MG63 (cell line): Measurements from ENCODE around the gene ZNF84. TPM values are rescaled to one million over a fixed set of nuclear protein-coding genes. Genes with fewer than 3 reads are reported as not detected.

Experiments
- DNase-seq: peaks from one replicate; pipeline ENCODE4 v3.0.0-alpha.2; 2020
- H3K27me3 ChIP-seq: fragments of 250-450 bp; sonication (Bioruptor Pico); 2 replicates; pipeline ENCODE4 v1.5.1; 2020; ENCODE audit warnings: mild to moderate bottlenecking, moderate library complexity
- H3K36me3 ChIP-seq: fragments of 250-450 bp; sonication (Bioruptor Pico); 2 replicates; pipeline ENCODE4 v1.5.1; 2020; ENCODE audit warnings: mild to moderate bottlenecking, moderate library complexity
- H3K4me3 ChIP-seq: fragments of 250-450 bp; sonication (Bioruptor Pico); 2 replicates; pipeline ENCODE4 v1.5.1; 2020; ENCODE audit warnings: mild to moderate bottlenecking, moderate library complexity
- H3K9me3 ChIP-seq: fragments of 250-450 bp; sonication (Bioruptor Pico); 2 replicates; pipeline ENCODE4 v1.5.1; 2020; ENCODE audit warnings: mild to moderate bottlenecking, moderate library complexity
- total RNA-seq: library from RNA; depleted of rRNA; stranded (reverse); fragments of >200 nt; shearing (Covaris generic); gene quantifications from 2 replicates; pipeline ENCODE4 v1.2.3, GENCODE V29; 2014; ENCODE audit warnings: low replicate concordance; rRNA removed

Gene ZNF84
- total RNA-seq, 1 experiment from 2014 or later, result 7.3 TPM

DNA sequence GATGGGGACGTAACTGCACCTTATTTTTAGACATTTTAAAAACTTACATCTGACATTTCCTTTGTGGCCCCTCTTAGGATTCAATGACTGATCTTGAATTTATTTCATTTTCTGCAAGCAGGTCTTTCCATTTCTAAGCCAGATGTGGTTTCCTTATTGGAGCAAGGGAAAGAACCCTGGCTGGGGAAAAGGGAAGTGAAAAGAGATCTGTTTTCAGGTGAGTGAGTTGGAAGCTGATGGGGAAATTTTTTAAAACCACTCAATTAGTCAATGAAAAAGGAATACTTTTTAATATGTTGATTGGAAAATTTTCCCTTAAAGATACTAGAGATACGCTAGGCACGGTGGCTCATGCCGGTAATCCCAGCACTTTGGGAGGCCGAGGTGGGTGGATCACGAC, 46.0 kb downstream of the ZNF84 start:
- Histone ChIP-seq H3K36me3 (no peaks in the 10 kb centered on the region), H3K4me3 (no peak overlapping the region), H3K9me3 (peaks cover 28% of the 10 kb centered on the region)

GRCh38 chr12:133105620-133106019, 68.3 kb downstream of the ZNF84 start:
- no peak overlapping the region for H3K4me3 ChIP-seq
- H3K9me3 ChIP-seq, result peaks cover 48% of the 10 kb centered on the region
- no peaks in the 10 kb centered on the region for H3K36me3 ChIP-seq
- no peaks in the 10 kb centered on the region for H3K27me3 ChIP-seq
- DNase-seq, result no peak

More for the DNA sequence above, 46.0 kb downstream of the ZNF84 start:
- H3K27me3 ChIP-seq, result no peaks in the 10 kb centered on the region
- DNase-seq, result no peak

- DNase-seq, result no peak
- H3K9me3 ChIP-seq, result peaks cover 50% of the 10 kb centered on the region
- H3K27me3 ChIP-seq, result no peaks in the 10 kb centered on the region
- H3K36me3 ChIP-seq, result no peaks in the 10 kb centered on the region
- no peak overlapping the region for H3K4me3 ChIP-seq
Observed at GRCh38 chr12:133106253-133106652, 68.9 kb downstream of the ZNF84 start.

- no peak for DNase-seq
- Histone ChIP-seq H3K9me3 (peaks cover 51% of the 10 kb centered on the region), H3K27me3 (no peaks in the 10 kb centered on the region), H3K4me3 (no peak overlapping the region), H3K36me3 (no peaks in the 10 kb centered on the region)
Observed at GRCh38 chr12:133107121-133107520, 69.8 kb downstream of the ZNF84 start.

- no peaks in the 10 kb centered on the region for H3K36me3 ChIP-seq
- peaks cover 53% of the 10 kb centered on the region for H3K9me3 ChIP-seq
- no peaks in the 10 kb centered on the region for H3K27me3 ChIP-seq
- no peak overlapping the region for H3K4me3 ChIP-seq
- DNase-seq, result no peak
Observed at GRCh38 chr12:133108150-133108549, 70.8 kb downstream of the ZNF84 start.

Other genes starting within 250 kb of the ZNF84 start
- gene GOLGA3, start 208.6 kb upstream of the ZNF84 start, total RNA-seq, result 67.0 and 96.0 TPM in 2 replicates
- gene CHFR, start 149.9 kb upstream of the ZNF84 start, total RNA-seq, result 12.6 and 33.3 TPM in 2 replicates
- gene ZNF605, start 81.2 kb upstream of the ZNF84 start, total RNA-seq, result 3.9 and 6.0 TPM in 2 replicates
- gene ZNF26, start 51.1 kb upstream of the ZNF84 start, total RNA-seq, result 10.5 and 10.9 TPM in 2 replicates
- gene ZNF140, start 43.4 kb downstream of the ZNF84 start, total RNA-seq, result 0.26 TPM in 1 of 2 replicates, not detected in the other
- gene ZNF891, start 92.8 kb downstream of the ZNF84 start, total RNA-seq, result 0.10 TPM in 2 replicates
- gene ZNF10, start 93.1 kb downstream of the ZNF84 start, total RNA-seq, result 0.43 and 18.2 TPM in 2 replicates
- 9.2 and 24.4 TPM in 2 replicates for gene ZNF268, start 144.0 kb downstream of the ZNF84 start, total RNA-seq
- not detected in 2 replicates for gene ANHX, start 198.4 kb downstream of the ZNF84 start, total RNA-seq